Measurements from ENCODE around the gene PGPEP1. TPM values are rescaled to one million over a fixed set of nuclear protein-coding genes. Genes with fewer than 3 reads are reported as not detected.

Gene PGPEP1
- total RNA-seq, 1 experiment from 2014 or later = 25.6 TPM

DNA sequence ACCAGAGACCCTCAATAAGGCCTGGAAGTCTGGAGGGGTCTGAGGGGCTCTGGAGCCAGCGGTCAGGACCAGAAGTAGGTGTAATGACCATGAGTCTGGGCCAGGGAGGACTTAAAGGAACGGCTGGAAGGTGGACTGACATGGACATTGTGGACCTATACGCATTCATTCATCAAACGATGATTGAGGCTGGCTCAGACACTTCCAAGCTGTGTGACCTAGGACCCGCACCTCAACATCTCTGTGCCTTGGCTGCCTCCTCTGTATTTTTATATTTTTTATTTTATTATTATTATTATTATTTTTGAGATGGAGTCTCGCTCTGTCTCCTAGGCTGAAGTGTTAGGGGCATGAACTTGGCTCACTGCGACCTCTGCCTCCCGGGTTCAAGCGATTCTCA, 66.4 kb downstream of the PGPEP1 start:
- Histone ChIP-seq H3K4me3 (ENCODE audit: low read depth, low read length) (no peak overlapping the region), H3K4me1 (peaks cover 11% of the 10 kb centered on the region), H3K36me3 (ENCODE audit: control insufficient read depth, insufficient read depth, low read length) (no peaks in the 10 kb centered on the region), H3K9me3 (no peaks in the 10 kb centered on the region), H3K27me3 (replicated peaks; ENCODE audit: control insufficient read depth, insufficient read depth, low read length) (no peaks in the 10 kb centered on the region)
- Mint-ChIP-seq H3K4me3 (ENCODE audit: unreplicated experiment) (no peak overlapping the region), H3K27me3 (ENCODE audit: insufficient read depth, unreplicated experiment) (no peaks in the 10 kb centered on the region), H3K9me3 (ENCODE audit: unreplicated experiment) (no peaks in the 10 kb centered on the region), H3K4me1 (ENCODE audit: low read depth, unreplicated experiment) (peaks cover 24% of the 10 kb centered on the region), H3K27ac (ENCODE audit: unreplicated experiment) (no peak overlapping the region), H3K36me3 (ENCODE audit: insufficient read depth, unreplicated experiment) (no peaks in the 10 kb centered on the region)
- intact Hi-C loops (cut with micrococcal nuclease; ENCODE audit: unreplicated experiment) = no loop called here
- no TSS peak for BruUV-seq (replicated peaks)
- TF ChIP-seq, protein P1, sequence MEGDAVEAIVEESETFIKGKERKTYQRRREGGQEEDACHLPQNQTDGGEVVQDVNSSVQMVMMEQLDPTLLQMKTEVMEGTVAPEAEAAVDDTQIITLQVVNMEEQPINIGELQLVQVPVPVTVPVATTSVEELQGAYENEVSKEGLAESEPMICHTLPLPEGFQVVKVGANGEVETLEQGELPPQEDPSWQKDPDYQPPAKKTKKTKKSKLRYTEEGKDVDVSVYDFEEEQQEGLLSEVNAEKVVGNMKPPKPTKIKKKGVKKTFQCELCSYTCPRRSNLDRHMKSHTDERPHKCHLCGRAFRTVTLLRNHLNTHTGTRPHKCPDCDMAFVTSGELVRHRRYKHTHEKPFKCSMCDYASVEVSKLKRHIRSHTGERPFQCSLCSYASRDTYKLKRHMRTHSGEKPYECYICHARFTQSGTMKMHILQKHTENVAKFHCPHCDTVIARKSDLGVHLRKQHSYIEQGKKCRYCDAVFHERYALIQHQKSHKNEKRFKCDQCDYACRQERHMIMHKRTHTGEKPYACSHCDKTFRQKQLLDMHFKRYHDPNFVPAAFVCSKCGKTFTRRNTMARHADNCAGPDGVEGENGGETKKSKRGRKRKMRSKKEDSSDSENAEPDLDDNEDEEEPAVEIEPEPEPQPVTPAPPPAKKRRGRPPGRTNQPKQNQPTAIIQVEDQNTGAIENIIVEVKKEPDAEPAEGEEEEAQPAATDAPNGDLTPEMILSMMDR (IDR thresholded peaks at IDR 0.05; ENCODE audit: insufficient read depth in 1 of 2, low read depth in 1 of 2, low read length in 1 of 2, severe bottlenecking in 1 of 2, unreplicated experiment in 1 of 2) = no peak
- no peak for DNase-seq
- POLR2A ChIA-PET = no interaction called here
- CTCF ChIA-PET = no interaction called here

GRCh38 chr19:18408053-18408476, 67.7 kb downstream of the PGPEP1 start:
- Mint-ChIP-seq H3K27me3 (ENCODE audit: insufficient read depth, unreplicated experiment) (no peaks in the 10 kb centered on the region), H3K4me1 (ENCODE audit: low read depth, unreplicated experiment) (peaks cover 11% of the 10 kb centered on the region), H3K4me3 (ENCODE audit: unreplicated experiment) (no peak overlapping the region), H3K27ac (ENCODE audit: unreplicated experiment) (no peak overlapping the region), H3K9me3 (ENCODE audit: unreplicated experiment) (no peaks in the 10 kb centered on the region), H3K36me3 (ENCODE audit: insufficient read depth, unreplicated experiment) (no peaks in the 10 kb centered on the region)
- Histone ChIP-seq H3K9me3 (no peaks in the 10 kb centered on the region), H3K36me3 (ENCODE audit: control insufficient read depth, insufficient read depth, low read length) (no peaks in the 10 kb centered on the region), H3K27me3 (replicated peaks; ENCODE audit: control insufficient read depth, insufficient read depth, low read length) (no peaks in the 10 kb centered on the region), H3K4me3 (ENCODE audit: low read depth, low read length) (no peak overlapping the region), H3K4me1 (peaks cover 2% of the 10 kb centered on the region)
- ChIA-PET POLR2A (no interaction called here), CTCF (no interaction called here)
- no TSS peak for BruUV-seq (replicated peaks)
- TF ChIP-seq, protein P1 (IDR thresholded peaks at IDR 0.05; ENCODE audit: insufficient read depth in 1 of 2, low read depth in 1 of 2, low read length in 1 of 2, severe bottlenecking in 1 of 2, unreplicated experiment in 1 of 2) = peak; percentile 59 to 63
- DNase-seq = peak in 1 of 2 experiments; percentile 63
- intact Hi-C loops (cut with micrococcal nuclease; ENCODE audit: unreplicated experiment) = no loop called here

DNA sequence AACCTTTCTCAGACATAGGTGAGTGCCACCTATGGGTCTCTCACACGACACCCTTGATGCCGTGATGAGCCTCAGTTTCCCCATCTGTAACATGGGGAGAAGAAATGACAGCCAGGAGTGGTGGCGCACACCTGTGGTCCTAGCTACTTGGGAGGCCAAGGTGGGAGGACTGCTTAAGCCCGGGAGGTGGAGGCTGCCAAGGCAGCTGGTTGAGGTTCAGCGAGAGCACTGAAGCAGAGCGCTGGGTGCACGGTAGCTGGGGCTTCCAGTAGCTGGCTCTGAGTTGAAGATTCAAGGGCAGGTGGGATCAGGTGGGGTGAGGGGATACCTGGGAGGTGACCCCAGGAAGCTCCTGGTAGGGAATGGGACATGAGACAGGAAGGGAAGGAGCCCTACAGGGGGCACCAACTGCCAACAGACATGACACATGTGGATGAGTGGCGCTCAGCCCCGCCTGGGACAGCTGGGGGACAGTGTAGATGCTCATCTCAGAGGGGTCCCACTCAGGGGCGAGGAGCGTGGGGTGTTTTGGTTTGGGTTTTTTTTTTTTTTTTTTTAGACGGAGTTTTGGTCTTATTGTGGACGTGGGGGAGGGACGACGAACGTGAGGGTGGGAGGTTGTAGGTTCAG, 72.3 kb downstream of the PGPEP1 start:
- ChIA-PET CTCF (interaction anchor here (0.6 to 2.5 kb wide), 3 partner anchors 25 to 63 kb away, joined by 3 to 14 read pairs (median 3); partner anchors contain the start of gene GDF15), POLR2A (interaction anchor here (0.5 kb wide), 1 partner anchor 629 kb away, joined by 4 read pairs; no protein-coding TSS in a partner anchor)
- H3K36me3 ChIP-seq (ENCODE audit: control insufficient read depth, insufficient read depth, low read length) = no peaks in the 10 kb centered on the region
- Mint-ChIP-seq H3K27me3 (ENCODE audit: insufficient read depth, unreplicated experiment) (no peaks in the 10 kb centered on the region), H3K9me3 (ENCODE audit: unreplicated experiment) (no peaks in the 10 kb centered on the region), H3K4me1 (ENCODE audit: low read depth, unreplicated experiment) (peaks cover 6% of the 10 kb centered on the region), H3K4me3 (ENCODE audit: unreplicated experiment) (no peak overlapping the region), H3K27ac (ENCODE audit: unreplicated experiment) (no peak overlapping the region), H3K36me3 (ENCODE audit: insufficient read depth, unreplicated experiment) (peaks cover 12% of the 10 kb centered on the region)
- intact Hi-C loops (cut with micrococcal nuclease; ENCODE audit: unreplicated experiment) = no loop called here
- peaks cover 8% of the 10 kb centered on the region; the same call in 1 of the 2 replicates for H3K4me1 ChIP-seq
- no peaks in the 10 kb centered on the region for H3K9me3 ChIP-seq
- no peak overlapping the region for H3K4me3 ChIP-seq (ENCODE audit: low read depth, low read length)
- H3K27me3 ChIP-seq (replicated peaks; ENCODE audit: control insufficient read depth, insufficient read depth, low read length) = no peaks in the 10 kb centered on the region
- BruUV-seq (replicated peaks) = no TSS peak
- TF ChIP-seq, protein P1 (IDR thresholded peaks at IDR 0.05; ENCODE audit: insufficient read depth in 1 of 2, low read depth in 1 of 2, low read length in 1 of 2, severe bottlenecking in 1 of 2, unreplicated experiment in 1 of 2) = no peak
- no peak for DNase-seq

All from Caco-2 (cell line).